Measurements from ENCODE around the gene SERPINE1.

SERPINE1 gene

DNA sequence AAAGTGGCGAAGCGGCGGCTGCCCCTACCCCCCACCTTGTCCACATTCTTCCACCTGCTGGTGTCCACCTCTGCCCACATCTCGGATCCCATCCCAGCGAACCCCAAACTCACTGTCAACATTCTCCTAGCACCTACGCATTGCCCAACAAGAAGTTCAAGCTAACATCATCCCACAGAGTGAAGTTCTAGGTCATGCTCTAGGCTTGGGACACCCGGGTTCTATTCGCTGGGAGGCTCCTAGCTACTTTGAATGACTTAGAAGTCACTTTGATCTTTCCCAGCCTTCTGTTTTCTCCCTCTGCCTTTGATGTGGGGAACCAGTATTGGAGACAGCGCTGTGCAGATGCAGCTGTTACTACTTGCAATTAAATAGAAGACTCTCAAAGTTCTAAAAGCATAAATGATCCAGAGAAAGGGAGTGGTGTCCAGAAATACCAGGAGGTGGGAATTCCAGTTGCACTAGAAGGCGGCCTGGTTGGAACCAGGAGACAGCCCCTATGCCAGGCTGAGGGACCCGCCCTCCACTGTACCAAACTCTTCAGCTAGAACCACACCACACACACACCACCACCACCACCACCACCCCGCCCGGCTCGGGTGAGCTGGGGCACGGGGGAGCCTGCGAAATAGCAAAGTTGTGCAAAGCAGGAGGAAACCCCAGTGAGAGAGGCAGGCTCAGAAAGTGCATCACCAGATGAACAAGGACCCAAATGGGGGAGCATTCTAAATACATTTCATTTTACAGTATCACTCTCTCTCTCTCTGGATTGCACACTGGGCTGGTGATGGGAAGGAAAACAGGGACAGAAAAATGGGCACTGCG is 43.9 kb downstream of the SERPINE1 start:
- DNase-seq (ENCODE audit: low spot score) = no peak

DNA sequence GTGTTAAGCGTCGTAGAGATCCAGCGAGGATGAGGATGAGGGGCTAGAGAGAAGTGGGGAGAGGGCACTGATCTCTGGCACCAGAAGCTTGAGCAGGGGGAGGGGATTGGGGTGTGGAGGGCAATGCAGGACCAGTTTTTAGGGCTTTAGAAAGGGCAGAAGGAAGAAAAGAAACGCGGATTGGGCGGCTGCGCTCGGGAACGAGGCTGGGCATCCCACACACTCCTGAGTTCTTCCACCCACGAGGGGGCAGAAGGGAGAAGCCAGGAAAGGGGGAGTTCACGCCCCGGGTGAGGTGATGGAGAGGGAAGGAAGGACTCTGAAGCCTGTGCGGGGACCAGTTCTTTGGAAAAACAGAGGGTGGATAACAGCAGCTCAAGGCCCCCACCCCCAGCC is 44.5 kb downstream of the SERPINE1 start:
- no peak for DNase-seq (ENCODE audit: low spot score)

DNA sequence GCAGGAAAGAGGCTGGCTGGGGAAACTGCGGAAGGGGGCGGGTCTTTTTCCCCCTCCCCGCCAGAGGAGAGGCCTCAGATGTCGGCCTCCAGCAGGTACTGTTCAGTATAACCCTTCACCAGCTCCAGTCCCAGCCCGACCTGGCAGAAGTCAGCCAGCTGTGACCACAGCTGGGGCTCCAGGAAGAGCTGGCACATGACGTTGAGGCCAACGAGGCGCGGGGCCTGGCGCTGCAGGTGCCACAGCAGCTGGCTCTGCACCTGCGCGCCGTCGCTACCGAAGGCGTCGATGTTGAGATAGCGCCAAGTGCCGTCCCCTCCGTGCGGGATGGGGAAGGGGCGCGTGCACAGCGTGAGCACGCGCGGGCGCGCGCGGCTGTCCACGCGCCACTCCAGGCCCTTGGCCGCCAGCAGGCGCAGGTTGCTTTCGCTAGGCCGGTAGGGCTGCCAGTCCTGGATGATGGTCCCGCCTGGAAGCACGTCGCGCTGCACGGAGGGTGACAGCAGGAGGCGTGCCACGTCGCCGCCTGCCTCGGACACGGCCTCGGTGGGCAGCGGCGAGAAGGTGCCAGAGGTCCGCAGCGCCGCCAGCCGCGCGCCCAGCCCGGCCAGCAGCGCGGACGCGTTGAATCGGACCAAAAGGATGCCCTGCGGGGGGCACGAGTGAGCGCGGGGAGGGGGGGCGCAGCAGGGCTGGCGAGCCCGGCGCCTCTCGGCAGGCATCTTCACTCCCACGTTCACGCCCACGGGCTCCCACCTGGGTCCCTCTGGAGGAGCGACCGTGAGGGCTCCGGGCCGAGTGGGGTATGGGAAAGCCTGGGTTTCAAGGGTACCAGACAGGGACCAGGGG is 45.3 kb downstream of the SERPINE1 start:
- peak; percentile 55 for DNase-seq (ENCODE audit: low spot score)

- no peak for DNase-seq (ENCODE audit: low spot score)
Measured at GRCh38 chr7:101172854-101173751, 46.2 kb downstream of the SERPINE1 start.

- DNase-seq (ENCODE audit: low spot score) = peak; percentile 80
Measured at GRCh38 chr7:101173752-101174244, 46.9 kb downstream of the SERPINE1 start.

- peak; percentile 56 for DNase-seq (ENCODE audit: low spot score)
Measured at GRCh38 chr7:101174322-101174854, 47.5 kb downstream of the SERPINE1 start.

- no peak for DNase-seq (ENCODE audit: low spot score)
Measured at GRCh38 chr7:101175664-101176063, 48.8 kb downstream of the SERPINE1 start.

DNA sequence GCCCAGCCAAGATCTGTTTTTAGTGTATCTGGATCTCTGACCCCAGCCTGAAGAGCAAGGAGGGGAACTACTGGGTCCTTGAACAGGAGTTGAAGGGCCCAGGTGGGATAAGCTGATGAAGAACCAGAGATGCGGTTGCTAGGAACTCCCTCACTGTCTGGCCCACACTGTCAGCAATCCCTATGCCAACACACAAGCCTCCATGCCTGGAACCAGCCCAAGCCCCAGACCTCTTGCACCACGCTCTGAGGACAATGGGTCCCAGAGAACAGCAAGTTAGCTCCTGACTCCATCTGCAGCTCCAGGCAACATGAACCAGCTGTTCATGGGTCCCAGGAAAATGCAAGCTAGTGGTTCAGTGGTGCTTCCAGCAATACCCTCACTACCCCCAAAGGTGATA is 50.7 kb downstream of the SERPINE1 start:
- no peak for DNase-seq (ENCODE audit: low spot score)

DNA sequence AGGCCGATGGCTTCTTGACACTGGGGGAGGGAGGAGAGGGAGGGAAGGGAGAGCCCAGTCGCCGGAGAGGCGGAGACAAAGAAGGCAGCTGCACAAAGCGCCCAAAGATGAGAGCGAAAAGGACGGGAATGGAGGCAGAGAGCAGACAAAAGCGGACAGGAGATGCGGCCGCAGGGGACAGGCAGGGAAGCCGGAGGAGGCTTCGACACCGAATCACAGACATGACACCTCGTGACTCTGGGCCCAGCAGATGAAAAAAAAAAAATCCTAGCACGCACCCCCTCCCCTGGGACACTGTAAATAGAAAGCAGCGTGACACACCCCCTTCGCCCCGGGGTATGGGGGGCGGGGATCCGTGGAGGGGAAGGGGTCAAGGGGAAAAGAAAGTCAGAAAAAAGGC is 52.2 kb downstream of the SERPINE1 start:
- DNase-seq (ENCODE audit: low spot score) = no peak

DNA sequence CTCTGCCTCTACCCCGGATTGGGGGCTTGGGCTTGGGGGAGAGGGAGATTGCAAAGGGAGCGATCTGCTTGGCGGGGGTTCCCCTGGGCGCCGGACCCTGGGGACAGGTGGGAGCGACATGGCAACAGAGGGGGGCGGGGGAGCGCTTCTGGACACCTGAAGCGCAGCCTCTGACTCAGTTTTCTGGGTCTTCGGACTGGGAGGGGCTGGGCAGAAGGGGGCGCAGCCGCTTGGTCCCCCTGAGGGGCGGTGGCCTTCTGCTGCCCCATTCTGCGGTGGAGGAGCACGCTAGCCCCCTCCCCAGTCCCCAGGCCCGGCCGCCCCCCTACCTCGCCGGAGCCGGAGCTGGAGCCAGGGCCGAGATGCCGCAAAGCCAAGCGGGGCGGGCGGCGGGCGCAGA is 52.8 kb downstream of the SERPINE1 start:
- no peak for DNase-seq (ENCODE audit: low spot score)

DNA sequence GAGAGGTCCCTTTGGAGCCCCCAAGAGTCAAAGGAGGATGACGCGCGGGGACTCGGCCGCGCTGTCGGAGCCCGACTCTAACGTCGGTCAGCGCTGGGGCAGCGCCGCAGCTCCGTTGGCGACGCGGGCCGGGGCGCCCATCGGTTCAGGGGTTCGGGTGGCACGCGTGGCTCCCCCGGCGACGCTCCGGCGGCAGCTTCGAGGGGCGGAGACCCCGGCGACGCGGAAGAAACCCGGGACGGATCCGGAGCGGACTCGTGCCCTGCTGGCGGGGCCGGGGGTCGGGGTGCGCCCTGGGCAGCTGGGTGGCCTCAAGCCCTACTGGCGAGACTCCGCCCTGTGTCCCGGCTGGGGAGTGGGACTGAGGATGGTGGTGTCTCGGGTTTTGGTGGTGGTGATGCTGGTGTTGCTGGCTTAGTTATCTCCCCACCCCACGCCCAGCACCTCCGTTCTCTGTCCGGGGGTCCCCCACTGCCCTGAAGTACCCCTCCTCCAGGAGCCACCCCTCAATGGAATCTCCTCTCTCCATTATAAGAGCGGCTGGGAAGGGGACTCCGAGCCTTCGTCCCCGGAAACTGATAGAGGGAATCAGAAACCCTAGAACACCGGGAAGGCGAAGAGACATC is 53.3 kb downstream of the SERPINE1 start, which contains the start of gene NAT16:
Gene NAT16 (minus strand): TSS at position 164 of the 626 bp plus-strand sequence. CDS start 5,486 bp downstream, outside the sequence.
- no peak for DNase-seq (ENCODE audit: low spot score)

GRCh38 chr7:101185258-101185839 is 58.4 kb downstream of the SERPINE1 start:
- DNase-seq (ENCODE audit: low spot score) = no peak

GRCh38 chr7:101186194-101186593 is 59.3 kb downstream of the SERPINE1 start:
- DNase-seq (ENCODE audit: low spot score) = no peak

DNA sequence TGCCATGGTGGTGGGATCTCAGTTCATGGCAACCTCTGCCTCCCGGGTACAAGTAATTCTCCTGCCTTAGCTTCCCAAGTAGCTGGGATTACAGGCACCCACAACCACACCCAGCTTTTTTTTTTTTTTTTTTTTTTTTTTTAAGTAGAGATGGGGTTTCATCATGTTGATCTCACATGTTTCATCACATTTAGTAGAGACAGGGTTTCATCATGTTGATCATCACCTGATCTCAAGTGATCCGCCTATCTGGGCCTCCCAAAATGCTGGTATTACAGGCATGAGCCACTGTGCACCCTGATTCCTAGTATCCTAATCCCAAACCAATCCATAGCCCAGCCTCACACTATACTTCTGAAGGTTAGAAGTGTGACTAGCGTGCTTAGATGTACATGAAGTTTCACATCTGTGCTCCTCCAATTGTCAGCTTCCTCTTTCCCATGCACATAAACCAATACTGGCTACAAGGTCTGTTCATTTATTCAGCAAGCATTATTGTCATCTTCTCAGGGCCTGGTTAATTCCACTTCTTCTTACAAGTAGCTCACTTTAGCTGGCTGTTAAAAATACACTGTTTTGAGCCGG is 60.0 kb downstream of the SERPINE1 start:
- no peak for DNase-seq (ENCODE audit: low spot score)

Data from ecto neural progenitor cell (in vitro differentiated cells).